GM12878 (cell line): ENCODE results near the gene SORCS2. TPM values are rescaled to one million over a fixed set of nuclear protein-coding genes. Genes with fewer than 3 reads are reported as not detected.

Source experiments
- ATAC-seq: fragments of 200-7000 bp; cut with Tn5 transposase; 3 replicates; pipeline ENCODE4 v1.9.1; 2020; ENCODE audit warnings: mild to moderate bottlenecking, moderate library complexity
- BruUV-seq: library from RNA; stranded (reverse); fragments of 400-500 nt; replicated peaks from 2 replicates; lab custom pipeline; 2021; lab: Mats Ljungman, UMichigan
- CTCF ChIA-PET: fragments of 300-600 bp; sonication (Branson Sonifier 250); formaldehyde crosslinking; extraction: SDS; loops from one replicate; lab custom pipeline; 2021; ENCODE audit warnings: inconsistent platforms; lab: Yijun Ruan, JAX
- POLR2A ChIA-PET: fragments of 350-600 bp; formaldehyde crosslinking; extraction: SDS; loops from one replicate; lab custom pipeline; 2021; ENCODE audit warnings: inconsistent platforms; lab: Charles Lee
- RAD21 ChIA-PET: fragments of 300-600 bp; sonication (Branson Sonifier 250); formaldehyde crosslinking; loops from one replicate; lab custom pipeline; 2023; ENCODE audit warnings: antibody characterized with exemption; ENCODE audit not compliant: unreplicated experiment; lab: Charles Lee
- SMC1A ChIA-PET: fragments of 300-600 bp; sonication (Branson Sonifier 250); formaldehyde crosslinking; loops from one replicate; lab custom pipeline; 2023; ENCODE audit not compliant: unreplicated experiment, uncharacterized antibody; lab: Charles Lee
- DNase-seq: peaks from one replicate; pipeline ENCODE4 v3.0.0-alpha.2; 2011; ENCODE audit warnings: low read depth, low spot score
- FAIRE-seq: peaks from 3 replicates; lab custom pipeline; 2011; peaks lifted over from hg19 to GRCh38; lab: Jason Lieb, UNC
- H2AFZ ChIP-seq: 2 replicates; pipeline ENCODE4 v1.6.0; 2011; ENCODE audit warnings: low read depth, low read length, control low read depth; ENCODE audit not compliant: control insufficient read depth
- H3K27ac ChIP-seq: 2 replicates; pipeline ENCODE4 v1.5.1; 2011; ENCODE audit warnings: control low read depth; ENCODE audit not compliant: control insufficient read depth, insufficient read depth
- H3K27me3 ChIP-seq, 2 experiments: replicated peaks in 1 of 2; 2 replicates each; pipeline versions ENCODE4 v1.6.0 to v1.6.1; 2011; ENCODE audit warnings: low read length in 1 of 2; ENCODE audit not compliant: control insufficient read depth in 2 of 2, insufficient read depth in 2 of 2
- H3K36me3 ChIP-seq, 2 experiments: 2 replicates each; pipeline ENCODE4 v1.5.1; 2011; ENCODE audit warnings: low read length in 1 of 2; ENCODE audit not compliant: control insufficient read depth in 2 of 2, insufficient read depth in 2 of 2
- H3K4me1 ChIP-seq: 2 replicates; pipeline ENCODE4 v1.6.1; 2011; ENCODE audit warnings: mild to moderate bottlenecking, low read length, moderate library complexity, mixed read lengths; ENCODE audit not compliant: control insufficient read depth, insufficient read depth
- H3K4me2 ChIP-seq: 2 replicates; pipeline ENCODE4 v1.6.0; 2011; ENCODE audit warnings: control low read depth; ENCODE audit not compliant: control insufficient read depth, insufficient read depth
- H3K4me3 ChIP-seq: fragments of 200-600 bp; sonication (generic); 2 replicates; pipeline ENCODE4 v1.5.1; 2016
- H3K79me2 ChIP-seq: 2 replicates; pipeline ENCODE4 v1.6.0; 2011; ENCODE audit warnings: low read length; ENCODE audit not compliant: control insufficient read depth, insufficient read depth
- H3K9ac ChIP-seq: 2 replicates; pipeline ENCODE4 v1.8.0; 2011; ENCODE audit warnings: low read length, control low read depth, mixed read lengths; ENCODE audit not compliant: control insufficient read depth, insufficient read depth
- H3K9me3 ChIP-seq: replicated peaks from 3 replicates; pipeline ENCODE4 v1.5.1; 2011; ENCODE audit warnings: mild to moderate bottlenecking, low read length; ENCODE audit not compliant: control insufficient read depth, insufficient read depth
- H4K20me1 ChIP-seq: 2 replicates; pipeline ENCODE4 v1.6.0; 2011; ENCODE audit not compliant: control insufficient read depth, insufficient read depth
- CHD4 ChIP-seq: fragments of 200-600 bp; sonication (generic); IDR thresholded peaks from 2 replicates; pipeline ENCODE4 v1.6.1; 2016; ENCODE audit warnings: mild to moderate bottlenecking
- FOXK2 ChIP-seq: fragments of 450-650 bp; IDR thresholded peaks from 2 replicates; pipeline ENCODE4 v1.6.1; 2017; ENCODE audit warnings: mild to moderate bottlenecking, moderate library complexity
- FOXM1 ChIP-seq: IDR thresholded peaks from 2 replicates; pipeline ENCODE4 v1.6.1; 2012; ENCODE audit warnings: low read depth, mild to moderate bottlenecking, inconsistent platforms, low read length, moderate library complexity
- KAT2A ChIP-seq: conservative IDR thresholded peaks from 2 replicates; pipeline ENCODE4 v1.6.1; 2011; ENCODE audit warnings: low read depth, low read length; ENCODE audit not compliant: control insufficient read depth
- PML ChIP-seq: IDR thresholded peaks from 2 replicates; pipeline ENCODE4 v1.6.1; 2012; ENCODE audit warnings: low read length, inconsistent platforms
- SMARCA5 ChIP-seq: fragments of 450-650 bp; IDR thresholded peaks from 2 replicates; pipeline ENCODE4 v1.6.1; 2017; ENCODE audit warnings: mild to moderate bottlenecking
- SPI1 ChIP-seq: IDR thresholded peaks from 2 replicates; pipeline ENCODE4 v1.6.1; 2011; ENCODE audit warnings: low read depth, mild to moderate bottlenecking, low read length, moderate library complexity, borderline replicate concordance; ENCODE audit not compliant: insufficient read depth
- STAT3 ChIP-seq: IDR thresholded peaks from 2 replicates; pipeline ENCODE4 v1.6.1; 2011; ENCODE audit warnings: low read depth, low read length, improper control_type of control experiment
- WRNIP1 ChIP-seq: IDR thresholded peaks from 2 replicates; pipeline ENCODE4 v1.6.1; 2011; ENCODE audit warnings: low read depth, low read length, improper control_type of control experiment, borderline replicate concordance
- WGBS: methylation state at CpG from one replicate; pipeline ENCODE4 v1.1.6; 2016; ENCODE audit warnings: low lambda C conversion rate; ENCODE audit not compliant: insufficient replicate concordance, insufficient coverage; ENCODE audit errors: missing lambda C conversion rate; 5-methylcytosine and 5-hydroxymethylcytosine counted together
- in situ Hi-C: fragments of 300-500 bp; cut with MboI; formaldehyde crosslinking; loops from 9 replicates; pipeline ENCODE4 v1.14.3; 2018; ENCODE audit warnings: mixed read lengths
- intact Hi-C: fragments of 100-400 bp; cut with micrococcal nuclease; formaldehyde crosslinking; loops from one replicate; pipeline ENCODE4 v1.14.2; 2022; ENCODE audit not compliant: unreplicated experiment
- polyA plus RNA-seq, 11 experiments: library from polyadenylated mRNA; depleted of rRNA in 4 of 11; unstranded in 6 of 11; stranded (reverse) in 5 of 11; fragments of >200 nt; fragmentation: Nextera tagmentation in 4 of 11; fragmentation: Illumina TruSeq in 1 of 11; extraction: Ambion mirVana in 4 of 11; extraction: Trizol in 1 of 11; gene quantifications; 1 replicate in 1 of 11; 2 replicates in 10 of 11; pipeline versions ENCODE4 v1.2.1 to v1.2.3, GENCODE V29; 2011 to 2016; ENCODE audit warnings: inconsistent platforms in 2 of 11, missing spikeins in 2 of 11, low read depth in 1 of 11
- total RNA-seq, 4 experiments: library from RNA; depleted of rRNA in 3 of 4; stranded (reverse); fragments of >200 nt in 3 of 4; fragmentation: Illumina TruSeq in 1 of 4; extraction: Trizol in 1 of 4; gene quantifications; 2 replicates each; pipeline versions ENCODE4 v1.2.1 to v1.2.3, GENCODE V29; 2013 to 2021
- TF ChIP-seq, protein P1 (sequence below): fragments of 450-650 bp; formaldehyde crosslinking; IDR thresholded peaks from 2 replicates; pipeline ENCODE4 v1.4.0; 2020; ENCODE audit warnings: mild to moderate bottlenecking, moderate library complexity
- TF ChIP-seq, protein P2 (sequence below): fragments of 450-650 bp; IDR thresholded peaks from 2 replicates; pipeline ENCODE4 v1.6.1; 2017; ENCODE audit warnings: mild to moderate bottlenecking
- TF ChIP-seq, protein P3 (sequence below): fragments of 450-650 bp; formaldehyde crosslinking; IDR thresholded peaks from 2 replicates; pipeline ENCODE4 v1.5.0; 2022; ENCODE audit warnings: mild to moderate bottlenecking, missing genetic modification characterization
- TF ChIP-seq, protein P4 (sequence below): fragments of 450-650 bp; IDR thresholded peaks from 2 replicates; pipeline ENCODE4 v1.6.1; 2017; ENCODE audit warnings: borderline replicate concordance

Gene SORCS2
- total and polyA plus RNA-seq, 10 of the 15 experiments (the other 5 are each of a cell fraction or from before 2014, with no cell fraction given): 0.01 to 0.15 (median 0.05) TPM; not detected in 5

DNA sequence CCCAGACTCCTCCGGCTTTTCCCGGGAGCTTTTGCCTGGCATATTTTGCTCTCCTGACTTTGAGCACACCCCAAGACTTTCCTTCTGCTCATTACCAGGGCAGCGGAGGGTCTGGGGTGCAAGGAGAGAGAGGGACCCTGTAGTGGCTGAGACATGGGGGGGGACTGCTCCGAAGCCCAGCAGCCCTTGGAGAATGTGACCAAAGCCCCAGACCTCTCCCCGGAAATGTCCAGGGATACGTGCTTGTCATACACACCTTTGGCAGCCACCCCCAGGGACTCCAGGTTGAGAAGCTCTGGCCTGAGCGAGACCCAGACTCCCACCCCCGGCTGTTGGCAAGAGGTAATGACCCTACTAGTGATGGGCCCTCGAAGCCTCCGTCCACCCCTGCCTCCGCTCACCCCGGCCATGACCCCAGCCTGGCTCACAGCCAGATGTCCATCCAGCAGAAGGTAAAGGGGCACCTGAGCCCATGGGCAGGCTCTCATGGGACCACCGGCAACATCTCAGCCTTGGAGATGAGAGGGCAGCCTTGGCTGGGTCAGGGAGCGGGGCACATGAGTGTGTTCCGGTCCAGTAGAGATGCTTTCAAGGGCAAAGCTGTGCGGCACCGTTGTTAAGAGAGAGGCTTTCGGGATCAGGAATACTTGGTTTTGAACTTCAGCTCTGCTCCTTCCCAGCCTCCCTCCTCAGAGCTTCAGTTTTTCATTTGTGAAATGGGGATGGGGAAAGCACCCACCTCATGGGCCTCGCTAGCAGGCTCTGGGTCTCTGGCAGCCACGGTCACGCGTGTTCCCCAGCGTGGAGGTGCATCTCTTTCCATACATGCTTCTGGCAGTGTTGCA, 240.4 kb downstream of the SORCS2 start:
- H3K4me3 ChIP-seq: no peak overlapping the region
- 53% methylated on average over 23 of the region's 23 CpGs for WGBS
- H3K79me2 ChIP-seq: no peaks in the 10 kb centered on the region
- H3K27me3 ChIP-seq: no peaks in the 10 kb centered on the region; a peak in 1 of 4 replicates
- FAIRE-seq (no peak), ATAC-seq (no peak), DNase-seq (no peak)
- H2AFZ ChIP-seq: no peak overlapping the region
- H4K20me1 ChIP-seq: no peaks in the 10 kb centered on the region
- TF ChIP-seq STAT3 (no peak), WRNIP1 (no peak), SMARCA5 (no peak), SPI1 (no peak), FOXM1 (no peak), KAT2A (no peak), PML (no peak), CHD4 (no peak), FOXK2 (no peak)
- TF ChIP-seq, protein P1, sequence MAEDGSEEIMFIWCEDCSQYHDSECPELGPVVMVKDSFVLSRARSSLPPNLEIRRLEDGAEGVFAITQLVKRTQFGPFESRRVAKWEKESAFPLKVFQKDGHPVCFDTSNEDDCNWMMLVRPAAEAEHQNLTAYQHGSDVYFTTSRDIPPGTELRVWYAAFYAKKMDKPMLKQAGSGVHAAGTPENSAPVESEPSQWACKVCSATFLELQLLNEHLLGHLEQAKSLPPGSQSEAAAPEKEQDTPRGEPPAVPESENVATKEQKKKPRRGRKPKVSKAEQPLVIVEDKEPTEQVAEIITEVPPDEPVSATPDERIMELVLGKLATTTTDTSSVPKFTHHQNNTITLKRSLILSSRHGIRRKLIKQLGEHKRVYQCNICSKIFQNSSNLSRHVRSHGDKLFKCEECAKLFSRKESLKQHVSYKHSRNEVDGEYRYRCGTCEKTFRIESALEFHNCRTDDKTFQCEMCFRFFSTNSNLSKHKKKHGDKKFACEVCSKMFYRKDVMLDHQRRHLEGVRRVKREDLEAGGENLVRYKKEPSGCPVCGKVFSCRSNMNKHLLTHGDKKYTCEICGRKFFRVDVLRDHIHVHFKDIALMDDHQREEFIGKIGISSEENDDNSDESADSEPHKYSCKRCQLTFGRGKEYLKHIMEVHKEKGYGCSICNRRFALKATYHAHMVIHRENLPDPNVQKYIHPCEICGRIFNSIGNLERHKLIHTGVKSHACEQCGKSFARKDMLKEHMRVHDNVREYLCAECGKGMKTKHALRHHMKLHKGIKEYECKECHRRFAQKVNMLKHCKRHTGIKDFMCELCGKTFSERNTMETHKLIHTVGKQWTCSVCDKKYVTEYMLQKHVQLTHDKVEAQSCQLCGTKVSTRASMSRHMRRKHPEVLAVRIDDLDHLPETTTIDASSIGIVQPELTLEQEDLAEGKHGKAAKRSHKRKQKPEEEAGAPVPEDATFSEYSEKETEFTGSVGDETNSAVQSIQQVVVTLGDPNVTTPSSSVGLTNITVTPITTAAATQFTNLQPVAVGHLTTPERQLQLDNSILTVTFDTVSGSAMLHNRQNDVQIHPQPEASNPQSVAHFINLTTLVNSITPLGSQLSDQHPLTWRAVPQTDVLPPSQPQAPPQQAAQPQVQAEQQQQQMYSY (CRISPR knock-in tag): no peak
- TF ChIP-seq, protein P2, sequence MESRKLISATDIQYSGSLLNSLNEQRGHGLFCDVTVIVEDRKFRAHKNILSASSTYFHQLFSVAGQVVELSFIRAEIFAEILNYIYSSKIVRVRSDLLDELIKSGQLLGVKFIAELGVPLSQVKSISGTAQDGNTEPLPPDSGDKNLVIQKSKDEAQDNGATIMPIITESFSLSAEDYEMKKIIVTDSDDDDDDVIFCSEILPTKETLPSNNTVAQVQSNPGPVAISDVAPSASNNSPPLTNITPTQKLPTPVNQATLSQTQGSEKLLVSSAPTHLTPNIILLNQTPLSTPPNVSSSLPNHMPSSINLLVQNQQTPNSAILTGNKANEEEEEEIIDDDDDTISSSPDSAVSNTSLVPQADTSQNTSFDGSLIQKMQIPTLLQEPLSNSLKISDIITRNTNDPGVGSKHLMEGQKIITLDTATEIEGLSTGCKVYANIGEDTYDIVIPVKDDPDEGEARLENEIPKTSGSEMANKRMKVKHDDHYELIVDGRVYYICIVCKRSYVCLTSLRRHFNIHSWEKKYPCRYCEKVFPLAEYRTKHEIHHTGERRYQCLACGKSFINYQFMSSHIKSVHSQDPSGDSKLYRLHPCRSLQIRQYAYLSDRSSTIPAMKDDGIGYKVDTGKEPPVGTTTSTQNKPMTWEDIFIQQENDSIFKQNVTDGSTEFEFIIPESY: no peak
- TF ChIP-seq, protein P3, sequence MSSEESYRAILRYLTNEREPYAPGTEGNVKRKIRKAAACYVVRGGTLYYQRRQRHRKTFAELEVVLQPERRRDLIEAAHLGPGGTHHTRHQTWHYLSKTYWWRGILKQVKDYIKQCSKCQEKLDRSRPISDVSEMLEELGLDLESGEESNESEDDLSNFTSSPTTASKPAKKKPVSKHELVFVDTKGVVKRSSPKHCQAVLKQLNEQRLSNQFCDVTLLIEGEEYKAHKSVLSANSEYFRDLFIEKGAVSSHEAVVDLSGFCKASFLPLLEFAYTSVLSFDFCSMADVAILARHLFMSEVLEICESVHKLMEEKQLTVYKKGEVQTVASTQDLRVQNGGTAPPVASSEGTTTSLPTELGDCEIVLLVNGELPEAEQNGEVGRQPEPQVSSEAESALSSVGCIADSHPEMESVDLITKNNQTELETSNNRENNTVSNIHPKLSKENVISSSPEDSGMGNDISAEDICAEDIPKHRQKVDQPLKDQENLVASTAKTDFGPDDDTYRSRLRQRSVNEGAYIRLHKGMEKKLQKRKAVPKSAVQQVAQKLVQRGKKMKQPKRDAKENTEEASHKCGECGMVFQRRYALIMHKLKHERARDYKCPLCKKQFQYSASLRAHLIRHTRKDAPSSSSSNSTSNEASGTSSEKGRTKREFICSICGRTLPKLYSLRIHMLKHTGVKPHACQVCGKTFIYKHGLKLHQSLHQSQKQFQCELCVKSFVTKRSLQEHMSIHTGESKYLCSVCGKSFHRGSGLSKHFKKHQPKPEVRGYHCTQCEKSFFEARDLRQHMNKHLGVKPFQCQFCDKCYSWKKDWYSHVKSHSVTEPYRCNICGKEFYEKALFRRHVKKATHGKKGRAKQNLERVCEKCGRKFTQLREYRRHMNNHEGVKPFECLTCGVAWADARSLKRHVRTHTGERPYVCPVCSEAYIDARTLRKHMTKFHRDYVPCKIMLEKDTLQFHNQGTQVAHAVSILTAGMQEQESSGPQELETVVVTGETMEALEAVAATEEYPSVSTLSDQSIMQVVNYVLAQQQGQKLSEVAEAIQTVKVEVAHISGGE (CRISPR knock-in tag): no peak
- TF ChIP-seq, protein P4, sequence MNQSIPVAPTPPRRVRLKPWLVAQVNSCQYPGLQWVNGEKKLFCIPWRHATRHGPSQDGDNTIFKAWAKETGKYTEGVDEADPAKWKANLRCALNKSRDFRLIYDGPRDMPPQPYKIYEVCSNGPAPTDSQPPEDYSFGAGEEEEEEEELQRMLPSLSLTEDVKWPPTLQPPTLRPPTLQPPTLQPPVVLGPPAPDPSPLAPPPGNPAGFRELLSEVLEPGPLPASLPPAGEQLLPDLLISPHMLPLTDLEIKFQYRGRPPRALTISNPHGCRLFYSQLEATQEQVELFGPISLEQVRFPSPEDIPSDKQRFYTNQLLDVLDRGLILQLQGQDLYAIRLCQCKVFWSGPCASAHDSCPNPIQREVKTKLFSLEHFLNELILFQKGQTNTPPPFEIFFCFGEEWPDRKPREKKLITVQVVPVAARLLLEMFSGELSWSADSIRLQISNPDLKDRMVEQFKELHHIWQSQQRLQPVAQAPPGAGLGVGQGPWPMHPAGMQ: no peak
- CTCF ChIA-PET: no interaction called here
- H3K4me2 ChIP-seq: no peak overlapping the region
- in situ Hi-C loops: no loop called here
- no TSS peak for BruUV-seq
- no peak overlapping the region for H3K9ac ChIP-seq
- no peaks in the 10 kb centered on the region for H3K36me3 ChIP-seq
- POLR2A ChIA-PET: no interaction called here
- H3K27ac ChIP-seq: no peak overlapping the region
- SMC1A ChIA-PET: no interaction called here
- intact Hi-C loops: no loop called here
- RAD21 ChIA-PET: no interaction called here
- H3K4me1 ChIP-seq: no peaks in the 10 kb centered on the region
- H3K9me3 ChIP-seq: no peaks in the 10 kb centered on the region
